ENCODE results near the gene REEP2. TPM values are rescaled to one million over a fixed set of nuclear protein-coding genes. Genes with fewer than 3 reads are reported as not detected.

Gene REEP2
- polyA plus RNA-seq, 1 donor from 2014 or later = 146 TPM

GRCh38 chr5:138452720-138453119, 13.9 kb downstream of the REEP2 start:
- no peaks in the 10 kb centered on the region for H3K27me3 ChIP-seq (ENCODE audit: insufficient read depth, low read depth, low read length)
- H3F3A ChIP-seq (ENCODE audit: insufficient read depth, low read length, poor library complexity, severe bottlenecking) = peaks cover 3% of the 10 kb centered on the region
- H3K9me2 ChIP-seq (ENCODE audit: insufficient read depth, low read length) = no peaks in the 10 kb centered on the region
- no peak overlapping the region for H3K4me2 ChIP-seq (ENCODE audit: low read length)
- no peaks in the 10 kb centered on the region for H3K36me3 ChIP-seq (ENCODE audit: insufficient read depth, low read length)
- no peaks in the 10 kb centered on the region for H3K9me3 ChIP-seq (ENCODE audit: low read length)
- TF ChIP-seq SMC3 (conservative IDR thresholded peaks at IDR 0.05; ENCODE audit: poor library complexity) (no peak), MXI1 (conservative IDR thresholded peaks at IDR 0.05; ENCODE audit: poor library complexity, severe bottlenecking) (no peak), EZH2 (IDR thresholded peaks at IDR 0.05; ENCODE audit: borderline replicate concordance, insufficient read depth, low read length, poor library complexity, severe bottlenecking) (no peak), CTCF (IDR thresholded peaks at IDR 0.05; ENCODE audit: poor library complexity, severe bottlenecking) (no peak), EP300 (conservative IDR thresholded peaks at IDR 0.05; ENCODE audit: poor library complexity, severe bottlenecking) (no peak), REST (IDR thresholded peaks at IDR 0.05; ENCODE audit: borderline replicate concordance) (no peak), POLR2AphosphoS5 (IDR thresholded peaks at IDR 0.05) (no peak), RAD21 (conservative IDR thresholded peaks at IDR 0.05) (no peak), TAF1 (IDR thresholded peaks at IDR 0.05; ENCODE audit: low read depth) (no peak)
- no peak overlapping the region for H2AFZ ChIP-seq (ENCODE audit: low read depth, low read length)
- H3K4me3 ChIP-seq (ENCODE audit: low read length) = no peak overlapping the region
- H3K79me2 ChIP-seq (replicated peaks; ENCODE audit: insufficient read depth, low read length) = no peaks in the 10 kb centered on the region
- no peaks in the 10 kb centered on the region for H4K20me1 ChIP-seq (ENCODE audit: insufficient read depth)
- H3K9ac ChIP-seq (ENCODE audit: low read length) = no peak overlapping the region
- no peak overlapping the region for H3K27ac ChIP-seq (ENCODE audit: low read length)

DNA sequence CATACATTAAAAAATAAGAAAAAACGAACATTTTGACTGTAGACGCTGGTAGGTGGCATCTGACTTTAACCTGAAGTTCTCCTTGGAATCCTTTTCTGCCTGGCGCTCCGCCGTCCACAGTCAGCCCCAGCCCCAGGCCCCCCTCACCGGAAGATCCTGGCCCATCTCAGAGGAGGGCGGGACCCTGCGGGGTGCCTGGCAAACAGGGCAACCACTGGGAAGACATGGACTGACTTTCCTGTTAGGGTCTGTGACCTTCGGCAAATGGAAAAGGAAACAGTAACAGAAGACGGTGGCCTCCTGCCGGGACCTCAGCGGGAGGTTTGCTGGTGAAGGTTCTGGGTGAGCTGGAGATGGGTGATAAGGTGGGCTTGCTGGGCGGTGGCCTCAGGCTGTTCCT, 14.7 kb downstream of the REEP2 start:
- H3K9me2 ChIP-seq (ENCODE audit: insufficient read depth, low read length) = no peaks in the 10 kb centered on the region
- TF ChIP-seq RAD21 (conservative IDR thresholded peaks at IDR 0.05) = no peak
- H3K4me3 ChIP-seq (ENCODE audit: low read length) = no peak overlapping the region
- no peak overlapping the region for H3K4me2 ChIP-seq (ENCODE audit: low read length)
- H3K27me3 ChIP-seq (ENCODE audit: insufficient read depth, low read depth, low read length) = no peaks in the 10 kb centered on the region
- H3K9ac ChIP-seq (ENCODE audit: low read length) = no peak overlapping the region
- no peaks in the 10 kb centered on the region for H3K9me3 ChIP-seq (ENCODE audit: low read length)
- H3K79me2 ChIP-seq (replicated peaks; ENCODE audit: insufficient read depth, low read length) = no peaks in the 10 kb centered on the region
- no peaks in the 10 kb centered on the region for H4K20me1 ChIP-seq (ENCODE audit: insufficient read depth)
- no peaks in the 10 kb centered on the region for H3K36me3 ChIP-seq (ENCODE audit: insufficient read depth, low read length)
- no peak overlapping the region for H2AFZ ChIP-seq (ENCODE audit: low read depth, low read length)
- no peak overlapping the region for H3K27ac ChIP-seq (ENCODE audit: low read length)
- peaks cover 2% of the 10 kb centered on the region for H3F3A ChIP-seq (ENCODE audit: insufficient read depth, low read length, poor library complexity, severe bottlenecking)

- Histone ChIP-seq H3K27ac (ENCODE audit: low read length) (no peak overlapping the region), H3K27me3 (ENCODE audit: insufficient read depth, low read depth, low read length) (no peaks in the 10 kb centered on the region), H3F3A (ENCODE audit: insufficient read depth, low read length, poor library complexity, severe bottlenecking) (no peaks in the 10 kb centered on the region), H3K36me3 (ENCODE audit: insufficient read depth, low read length) (no peaks in the 10 kb centered on the region), H2AFZ (ENCODE audit: low read depth, low read length) (no peak overlapping the region), H3K9ac (ENCODE audit: low read length) (no peak overlapping the region), H3K4me2 (ENCODE audit: low read length) (no peak overlapping the region), H3K79me2 (replicated peaks; ENCODE audit: insufficient read depth, low read length) (no peaks in the 10 kb centered on the region), H4K20me1 (ENCODE audit: insufficient read depth) (no peaks in the 10 kb centered on the region), H3K4me3 (ENCODE audit: low read length) (no peak overlapping the region), H3K9me2 (ENCODE audit: insufficient read depth, low read length) (no peaks in the 10 kb centered on the region), H3K9me3 (ENCODE audit: low read length) (no peaks in the 10 kb centered on the region)
- TF ChIP-seq RAD21 (conservative IDR thresholded peaks at IDR 0.05) (no peak), TAF1 (IDR thresholded peaks at IDR 0.05; ENCODE audit: low read depth) (no peak)
These were observed 15.3 kb downstream of the REEP2 start for GRCh38 chr5:138454121-138454520.

Measured in neural cell (in vitro differentiated cells).